Endothelial cell (in vitro differentiated cells): ENCODE measurements around the gene SEC11A. TPM values are rescaled to one million over a fixed set of nuclear protein-coding genes. Genes with fewer than 3 reads are reported as not detected.

Source experiments
- DNase-seq: peaks from one replicate; pipeline ENCODE4 v3.0.0; 2021; ENCODE audit warnings: low spot score
- H3K27ac Mint-ChIP-seq: one replicate; pipeline ENCODE4 v1.8.0; 2021; ENCODE audit warnings: mixed read lengths, inconsistent platforms; ENCODE audit not compliant: unreplicated experiment
- H3K27me3 Mint-ChIP-seq: one replicate; pipeline ENCODE4 v1.8.0; 2021; ENCODE audit warnings: mild to moderate bottlenecking, moderate library complexity, mixed read lengths, inconsistent platforms; ENCODE audit not compliant: unreplicated experiment
- H3K36me3 Mint-ChIP-seq: one replicate; pipeline ENCODE4 v1.8.0; 2021; ENCODE audit warnings: mild to moderate bottlenecking, low read depth, mixed read lengths, inconsistent platforms; ENCODE audit not compliant: unreplicated experiment
- H3K4me1 Mint-ChIP-seq: one replicate; pipeline ENCODE4 v1.8.0; 2021; ENCODE audit warnings: mild to moderate bottlenecking, mixed read lengths, inconsistent platforms; ENCODE audit not compliant: unreplicated experiment
- H3K4me3 Mint-ChIP-seq: one replicate; pipeline ENCODE4 v1.8.0; 2021; ENCODE audit warnings: mild to moderate bottlenecking, mixed read lengths, inconsistent platforms; ENCODE audit not compliant: unreplicated experiment
- H3K9me3 Mint-ChIP-seq: one replicate; pipeline ENCODE4 v1.8.0; 2021; ENCODE audit warnings: mixed read lengths, inconsistent platforms; ENCODE audit not compliant: unreplicated experiment
- total RNA-seq: library from RNA; stranded (reverse); fragmentation: NEBNext Ultra II Directional; extraction: Animal tissue kit (Norgen Biotek cat#: 25700); gene quantifications from one replicate; pipeline ENCODE4 v1.2.1, GENCODE V29; 2021; ENCODE audit not compliant: unreplicated experiment
- TF ChIP-seq, protein P1 (sequence below): fragments of 200-600 bp; sonication (generic); IDR thresholded peaks from one replicate; pipeline ENCODE4 v1.5.0; 2021; ENCODE audit warnings: antibody characterized with exemption; ENCODE audit not compliant: unreplicated experiment

The SEC11A gene
- total RNA-seq, 1 donor from 2014 or later = 204 TPM

DNA sequence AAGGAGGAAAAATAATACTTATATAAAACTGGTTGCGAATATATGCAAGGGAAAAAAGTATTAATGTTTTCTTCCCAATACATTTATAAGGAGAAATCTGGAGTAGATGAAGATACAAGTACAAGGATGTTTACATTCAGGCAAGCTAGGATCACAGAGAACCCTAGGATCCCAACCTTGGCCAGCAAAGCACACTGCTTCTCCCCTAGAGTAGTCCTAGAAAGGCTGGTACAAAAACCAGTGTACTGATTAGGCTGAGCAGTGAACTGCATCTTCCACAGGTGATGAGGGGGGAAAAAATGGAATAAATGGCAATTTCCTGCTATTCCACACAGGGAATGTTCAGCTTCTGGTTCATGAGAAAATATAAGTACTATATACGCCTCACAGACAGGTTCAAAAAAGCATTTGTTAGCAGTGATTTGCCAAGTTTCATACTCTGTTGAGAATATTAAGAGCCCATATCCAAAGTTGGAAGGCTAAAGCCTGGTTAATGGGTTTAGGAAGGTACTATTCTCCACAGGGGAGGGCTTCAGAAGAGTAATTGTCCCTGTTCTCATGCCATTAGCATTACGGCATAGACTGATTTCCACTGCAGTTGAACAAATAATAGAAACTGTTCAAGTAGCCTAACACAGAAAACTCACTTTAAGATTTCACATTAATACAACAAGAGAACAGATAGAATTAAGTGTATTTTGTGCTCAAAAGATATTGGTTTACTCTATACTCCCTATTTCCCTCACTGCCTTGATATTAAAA, 47.5 kb downstream of the SEC11A start:
- DNase-seq = no peak
- TF ChIP-seq, protein P1, sequence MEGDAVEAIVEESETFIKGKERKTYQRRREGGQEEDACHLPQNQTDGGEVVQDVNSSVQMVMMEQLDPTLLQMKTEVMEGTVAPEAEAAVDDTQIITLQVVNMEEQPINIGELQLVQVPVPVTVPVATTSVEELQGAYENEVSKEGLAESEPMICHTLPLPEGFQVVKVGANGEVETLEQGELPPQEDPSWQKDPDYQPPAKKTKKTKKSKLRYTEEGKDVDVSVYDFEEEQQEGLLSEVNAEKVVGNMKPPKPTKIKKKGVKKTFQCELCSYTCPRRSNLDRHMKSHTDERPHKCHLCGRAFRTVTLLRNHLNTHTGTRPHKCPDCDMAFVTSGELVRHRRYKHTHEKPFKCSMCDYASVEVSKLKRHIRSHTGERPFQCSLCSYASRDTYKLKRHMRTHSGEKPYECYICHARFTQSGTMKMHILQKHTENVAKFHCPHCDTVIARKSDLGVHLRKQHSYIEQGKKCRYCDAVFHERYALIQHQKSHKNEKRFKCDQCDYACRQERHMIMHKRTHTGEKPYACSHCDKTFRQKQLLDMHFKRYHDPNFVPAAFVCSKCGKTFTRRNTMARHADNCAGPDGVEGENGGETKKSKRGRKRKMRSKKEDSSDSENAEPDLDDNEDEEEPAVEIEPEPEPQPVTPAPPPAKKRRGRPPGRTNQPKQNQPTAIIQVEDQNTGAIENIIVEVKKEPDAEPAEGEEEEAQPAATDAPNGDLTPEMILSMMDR = no peak
- peaks cover 3% of the 10 kb centered on the region for H3K4me1 Mint-ChIP-seq
- H3K9me3 Mint-ChIP-seq = no peaks in the 10 kb centered on the region
- peaks cover 14% of the 10 kb centered on the region for H3K36me3 Mint-ChIP-seq
- no peak overlapping the region for H3K4me3 Mint-ChIP-seq
- peaks cover 2% of the 10 kb centered on the region for H3K27me3 Mint-ChIP-seq
- H3K27ac Mint-ChIP-seq = no peak overlapping the region

DNA sequence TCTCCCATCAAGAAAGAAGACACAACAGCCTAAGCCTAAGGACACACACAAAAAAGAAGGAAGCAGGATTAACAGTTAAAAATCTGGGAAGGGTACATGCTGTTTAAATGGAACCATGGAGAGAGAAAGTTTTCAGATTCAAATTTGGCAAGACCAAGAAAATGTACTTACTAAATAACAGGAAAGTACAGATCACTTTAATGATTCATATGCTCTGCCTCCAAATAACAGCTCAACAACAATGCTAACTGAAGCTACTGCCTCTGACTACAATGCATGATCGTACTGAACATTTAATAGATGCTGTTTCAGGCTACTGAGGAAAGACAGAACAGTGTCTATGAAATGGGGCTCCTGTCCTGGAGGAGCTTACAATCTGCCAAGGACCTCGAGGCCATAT, 49.6 kb downstream of the SEC11A start:
- TF ChIP-seq, protein P1 = no peak
- H3K27ac Mint-ChIP-seq = no peak overlapping the region
- H3K36me3 Mint-ChIP-seq = peaks cover 8% of the 10 kb centered on the region
- DNase-seq = no peak
- no peaks in the 10 kb centered on the region for H3K9me3 Mint-ChIP-seq
- no peak overlapping the region for H3K4me3 Mint-ChIP-seq
- peaks cover 2% of the 10 kb centered on the region for H3K27me3 Mint-ChIP-seq
- H3K4me1 Mint-ChIP-seq = peaks cover 3% of the 10 kb centered on the region

DNA sequence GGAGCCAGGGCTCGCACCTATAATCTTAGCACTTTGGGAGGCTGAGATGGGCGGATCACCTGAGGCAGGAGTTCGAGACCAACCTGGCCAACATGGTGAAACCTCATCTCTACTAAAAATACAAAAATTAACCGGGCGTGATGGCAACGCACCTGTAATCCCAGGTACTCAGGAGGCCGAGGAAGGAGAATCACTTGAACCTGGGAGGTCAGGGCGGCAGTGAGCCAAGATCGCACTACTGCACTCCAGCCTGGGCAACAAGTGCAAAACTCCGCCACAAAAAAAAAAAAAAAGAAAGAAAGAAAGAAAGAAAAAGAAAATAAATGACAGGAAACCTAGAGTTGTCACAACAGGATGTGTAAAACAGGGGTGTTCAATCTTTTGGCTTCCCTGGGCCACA, 54.9 kb downstream of the SEC11A start:
- DNase-seq = no peak
- Mint-ChIP-seq H3K27ac (no peak overlapping the region), H3K4me1 (peaks cover 10% of the 10 kb centered on the region), H3K4me3 (no peak overlapping the region), H3K27me3 (peaks cover 13% of the 10 kb centered on the region), H3K36me3 (peaks cover 11% of the 10 kb centered on the region), H3K9me3 (no peaks in the 10 kb centered on the region)
- TF ChIP-seq, protein P1 = no peak

DNA sequence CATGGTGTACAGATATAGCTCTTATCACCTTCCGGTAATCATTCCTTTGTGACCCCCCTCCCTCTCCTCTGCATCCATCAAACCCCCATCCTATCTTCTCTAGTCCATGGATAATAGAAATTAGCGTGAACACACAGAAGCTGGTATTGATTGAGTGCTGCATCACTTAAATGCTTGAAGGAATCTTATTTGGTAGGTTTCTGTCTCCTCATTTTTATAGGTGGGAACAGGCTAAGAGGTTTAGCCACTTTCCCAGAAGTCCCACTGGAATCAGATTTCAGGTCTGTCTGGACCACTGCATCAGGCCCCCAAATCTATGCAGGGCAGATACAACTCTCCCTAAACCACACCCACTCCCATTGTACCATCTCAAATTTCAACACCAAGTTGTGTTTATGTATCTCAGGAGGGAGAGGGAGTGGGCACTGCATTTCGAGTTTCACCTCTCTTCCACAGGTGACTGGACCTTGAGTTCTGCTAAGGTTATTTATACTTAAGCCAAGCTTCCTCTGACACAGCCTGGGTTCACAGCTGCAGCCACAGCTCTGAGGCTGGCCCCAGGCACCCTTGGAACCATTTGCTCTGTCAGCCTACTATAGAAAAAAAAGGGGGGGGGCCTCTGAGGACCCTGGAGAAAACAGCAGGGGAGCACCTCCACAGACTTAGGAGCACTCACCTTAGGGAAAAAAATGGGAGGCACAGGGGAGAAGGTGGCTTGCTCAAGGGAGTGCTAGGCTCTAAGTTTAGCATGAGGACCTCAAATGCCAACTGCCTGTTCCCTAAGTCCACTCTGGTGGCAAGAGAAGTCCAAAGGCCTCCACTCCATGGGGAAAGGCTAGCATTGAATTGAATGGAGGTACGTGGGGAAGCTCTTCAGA, 55.8 kb downstream of the SEC11A start:
- Mint-ChIP-seq H3K9me3 (no peaks in the 10 kb centered on the region), H3K36me3 (peaks cover 11% of the 10 kb centered on the region), H3K4me1 (peaks cover 13% of the 10 kb centered on the region), H3K27me3 (peaks cover 20% of the 10 kb centered on the region), H3K4me3 (no peak overlapping the region), H3K27ac (no peak overlapping the region)
- TF ChIP-seq, protein P1 = no peak
- DNase-seq = no peak
